ENCODE measurements around the gene LAMC1.
A peak's percentile ranks its signal among the peaks of the same experiment; 100 is the strongest.

LAMC1 gene

GRCh38 chr1:183048087-183049085, 25.2 kb downstream of the LAMC1 start:
- Histone ChIP-seq H3K9me3 (ENCODE audit: insufficient read depth, low read length) (no peaks in the 10 kb centered on the region), H3K4me3 (ENCODE audit: insufficient read depth, low read length, poor library complexity, severe bottlenecking) (peak overlapping the region; percentile 37), H3K9ac (ENCODE audit: low read length) (peak overlapping the region; percentile 22), H3K27me3 (ENCODE audit: low read length) (no peaks in the 10 kb centered on the region), H4K20me1 (ENCODE audit: low read depth, low read length) (no peaks in the 10 kb centered on the region), H3K4me2 (ENCODE audit: low read depth, low read length, poor library complexity, severe bottlenecking) (peak overlapping the region; percentile 88), H3K9me2 (replicated peaks; ENCODE audit: insufficient read depth, low read length) (no peaks in the 10 kb centered on the region), H3K27ac (ENCODE audit: low read depth, low read length) (peak overlapping the region; percentile 92), H2AFZ (ENCODE audit: low read depth, low read length, severe bottlenecking) (peak overlapping the region; percentile 49), H3K36me3 (ENCODE audit: low read length) (0 out of 2 replicates have a peak, but pooled peaks cover 7% of the 10 kb centered on the region), H3K79me2 (ENCODE audit: insufficient read depth, low read length) (peaks cover 7% of the 10 kb centered on the region; the same call in 1 of the 2 replicates), H3F3A (ENCODE audit: insufficient read depth) (peaks cover 19% of the 10 kb centered on the region)
- TF ChIP-seq CTCF (IDR thresholded peaks at IDR 0.05; ENCODE audit: insufficient read depth, low read length, poor library complexity, severe bottlenecking): no peak
- no peak for TF ChIP-seq EZH2phosphoT487 (conservative IDR thresholded peaks at IDR 0.05; ENCODE audit: low read length)

- Histone ChIP-seq H3K9ac (ENCODE audit: low read length) (no peak overlapping the region), H3K9me2 (replicated peaks; ENCODE audit: insufficient read depth, low read length) (no peaks in the 10 kb centered on the region), H3K9me3 (ENCODE audit: insufficient read depth, low read length) (no peaks in the 10 kb centered on the region), H4K20me1 (ENCODE audit: low read depth, low read length) (no peaks in the 10 kb centered on the region), H3K79me2 (ENCODE audit: insufficient read depth, low read length) (peaks cover 7% of the 10 kb centered on the region; the same call in 1 of the 2 replicates), H3K4me3 (ENCODE audit: insufficient read depth, low read length, poor library complexity, severe bottlenecking) (no peak overlapping the region), H2AFZ (ENCODE audit: low read depth, low read length, severe bottlenecking) (no peak overlapping the region), H3K27ac (ENCODE audit: low read depth, low read length) (no peak overlapping the region), H3K27me3 (ENCODE audit: low read length) (no peaks in the 10 kb centered on the region), H3K36me3 (ENCODE audit: low read length) (no peaks in the 10 kb centered on the region), H3F3A (ENCODE audit: insufficient read depth) (peaks cover 14% of the 10 kb centered on the region), H3K4me2 (ENCODE audit: low read depth, low read length, poor library complexity, severe bottlenecking) (no peak overlapping the region)
- TF ChIP-seq EZH2phosphoT487 (conservative IDR thresholded peaks at IDR 0.05; ENCODE audit: low read length) (no peak), CTCF (IDR thresholded peaks at IDR 0.05; ENCODE audit: insufficient read depth, low read length, poor library complexity, severe bottlenecking) (no peak)
Measured at GRCh38 chr1:183051546-183051945, 28.3 kb downstream of the LAMC1 start.

GRCh38 chr1:183052861-183053260, 29.6 kb downstream of the LAMC1 start:
- no peak overlapping the region for H3K4me2 ChIP-seq (ENCODE audit: low read depth, low read length, poor library complexity, severe bottlenecking)
- H4K20me1 ChIP-seq (ENCODE audit: low read depth, low read length): no peaks in the 10 kb centered on the region; the same call in 1 of the 2 replicates

More at GRCh38 chr1:183052861-183053260, 29.6 kb downstream of the LAMC1 start:
- H3K9me2 ChIP-seq (replicated peaks; ENCODE audit: insufficient read depth, low read length): no peaks in the 10 kb centered on the region
- H3K9ac ChIP-seq (ENCODE audit: low read length): no peak overlapping the region
- no peak overlapping the region for H3K27ac ChIP-seq (ENCODE audit: low read depth, low read length)
- H3K27me3 ChIP-seq (ENCODE audit: low read length): no peaks in the 10 kb centered on the region
- peaks cover 14% of the 10 kb centered on the region for H3F3A ChIP-seq (ENCODE audit: insufficient read depth)
- H3K36me3 ChIP-seq (ENCODE audit: low read length): no peaks in the 10 kb centered on the region
- peaks cover 7% of the 10 kb centered on the region; the same call in 1 of the 2 replicates for H3K79me2 ChIP-seq (ENCODE audit: insufficient read depth, low read length)
- no peak overlapping the region for H2AFZ ChIP-seq (ENCODE audit: low read depth, low read length, severe bottlenecking)
- H3K4me3 ChIP-seq (ENCODE audit: insufficient read depth, low read length, poor library complexity, severe bottlenecking): no peak overlapping the region
- H3K9me3 ChIP-seq (ENCODE audit: insufficient read depth, low read length): no peaks in the 10 kb centered on the region
- TF ChIP-seq CTCF (IDR thresholded peaks at IDR 0.05; ENCODE audit: insufficient read depth, low read length, poor library complexity, severe bottlenecking) (no peak), EZH2phosphoT487 (conservative IDR thresholded peaks at IDR 0.05; ENCODE audit: low read length) (no peak)
